AG04450 (cell line): ENCODE results near the gene DOC2B. TPM values are rescaled to one million over a fixed set of nuclear protein-coding genes. Genes with fewer than 3 reads are reported as not detected.
"Not testable (repeated sequence)": the region's sequence is repeated elsewhere in the genome, so short reads cannot be mapped to it uniquely, and the experiment has no call there.

Experiments
- CTCF ChIA-PET: fragments of 300-600, 350-600 bp; formaldehyde crosslinking; extraction: SDS; loops from one replicate; lab custom pipeline; 2022; ENCODE audit warnings: antibody characterized with exemption, inconsistent platforms; lab: Charles Lee
- POLR2A ChIA-PET: fragments of 350-600 bp; formaldehyde crosslinking; extraction: SDS; loops from one replicate; lab custom pipeline; 2021; ENCODE audit warnings: antibody characterized with exemption, inconsistent platforms; lab: Yijun Ruan, JAX
- DNase-seq: peaks from one replicate; pipeline ENCODE4 v3.0.0-alpha.2; 2011; ENCODE audit warnings: low read depth, low spot score
- H3K27ac ChIP-seq: one replicate; pipeline ENCODE4 v1.5.1; 2012; ENCODE audit warnings: low read depth, low read length, control low read depth
- H3K27me3 ChIP-seq: one replicate; pipeline ENCODE4 v1.6.0; 2012; ENCODE audit warnings: low read length; ENCODE audit not compliant: control insufficient read depth, insufficient read depth
- H3K4me3 ChIP-seq: 2 replicates; pipeline ENCODE4 v1.5.1; 2011; ENCODE audit warnings: mild to moderate bottlenecking, low read depth, low read length, control low read depth
- H3K9me3 ChIP-seq: 2 replicates; pipeline ENCODE4 v1.5.1; 2012; ENCODE audit warnings: low read length; ENCODE audit not compliant: control insufficient read depth, insufficient read depth
- polyA plus RNA-seq: library from polyadenylated mRNA; depleted of rRNA; stranded (reverse); fragments of >200 nt; gene quantifications from 2 replicates; pipeline ENCODE4 v1.2.3, GENCODE V29; 2011
- TF ChIP-seq, protein P1 (sequence below): IDR thresholded peaks from 2 replicates; pipeline ENCODE4 v1.5.1; 2011; ENCODE audit warnings: low read depth, low read length, control low read depth, inconsistent platforms

DOC2B gene
- polyA plus RNA-seq, 1 experiment, result not detected

- TF ChIP-seq, protein P1, sequence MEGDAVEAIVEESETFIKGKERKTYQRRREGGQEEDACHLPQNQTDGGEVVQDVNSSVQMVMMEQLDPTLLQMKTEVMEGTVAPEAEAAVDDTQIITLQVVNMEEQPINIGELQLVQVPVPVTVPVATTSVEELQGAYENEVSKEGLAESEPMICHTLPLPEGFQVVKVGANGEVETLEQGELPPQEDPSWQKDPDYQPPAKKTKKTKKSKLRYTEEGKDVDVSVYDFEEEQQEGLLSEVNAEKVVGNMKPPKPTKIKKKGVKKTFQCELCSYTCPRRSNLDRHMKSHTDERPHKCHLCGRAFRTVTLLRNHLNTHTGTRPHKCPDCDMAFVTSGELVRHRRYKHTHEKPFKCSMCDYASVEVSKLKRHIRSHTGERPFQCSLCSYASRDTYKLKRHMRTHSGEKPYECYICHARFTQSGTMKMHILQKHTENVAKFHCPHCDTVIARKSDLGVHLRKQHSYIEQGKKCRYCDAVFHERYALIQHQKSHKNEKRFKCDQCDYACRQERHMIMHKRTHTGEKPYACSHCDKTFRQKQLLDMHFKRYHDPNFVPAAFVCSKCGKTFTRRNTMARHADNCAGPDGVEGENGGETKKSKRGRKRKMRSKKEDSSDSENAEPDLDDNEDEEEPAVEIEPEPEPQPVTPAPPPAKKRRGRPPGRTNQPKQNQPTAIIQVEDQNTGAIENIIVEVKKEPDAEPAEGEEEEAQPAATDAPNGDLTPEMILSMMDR, result no peak
These were observed 46.6 kb upstream of the DOC2B start for GRCh38 chr17:227946-228615.

GRCh38 chr17:227078-227945 lies 45.9 kb upstream of the DOC2B start:
- Histone ChIP-seq H3K27me3 (peaks cover 20% of the 10 kb centered on the region), H3K27ac (no peak overlapping the region), H3K9me3 (peaks cover 3% of the 10 kb centered on the region; the same call in 1 of the 2 replicates), H3K4me3 (no peak overlapping the region)
- no peak for DNase-seq
- CTCF ChIA-PET, result no interaction called here
- TF ChIP-seq, protein P1, result no peak
- POLR2A ChIA-PET, result no interaction called here

More at GRCh38 chr17:227946-228615, 46.6 kb upstream of the DOC2B start:
- ChIA-PET CTCF (no interaction called here), POLR2A (no interaction called here)
- H3K27ac ChIP-seq, result no peak overlapping the region
- no peak overlapping the region for H3K4me3 ChIP-seq
- H3K9me3 ChIP-seq, result peaks cover 3% of the 10 kb centered on the region; the same call in 1 of the 2 replicates
- peaks cover 24% of the 10 kb centered on the region for H3K27me3 ChIP-seq
- no peak for DNase-seq

- no peak for DNase-seq
- CTCF ChIA-PET, result no interaction called here
- Histone ChIP-seq H3K4me3 (no peak overlapping the region), H3K9me3 (peaks cover 3% of the 10 kb centered on the region; the same call in 1 of the 2 replicates), H3K27ac (no peak overlapping the region), H3K27me3 (peaks cover 17% of the 10 kb centered on the region)
- TF ChIP-seq, protein P1, result no peak
- POLR2A ChIA-PET, result no interaction called here
These were observed 44.9 kb upstream of the DOC2B start for GRCh38 chr17:226108-227077.

- CTCF ChIA-PET, result no interaction called here
These were observed 44.1 kb upstream of the DOC2B start for GRCh38 chr17:225551-225950.

DNA sequence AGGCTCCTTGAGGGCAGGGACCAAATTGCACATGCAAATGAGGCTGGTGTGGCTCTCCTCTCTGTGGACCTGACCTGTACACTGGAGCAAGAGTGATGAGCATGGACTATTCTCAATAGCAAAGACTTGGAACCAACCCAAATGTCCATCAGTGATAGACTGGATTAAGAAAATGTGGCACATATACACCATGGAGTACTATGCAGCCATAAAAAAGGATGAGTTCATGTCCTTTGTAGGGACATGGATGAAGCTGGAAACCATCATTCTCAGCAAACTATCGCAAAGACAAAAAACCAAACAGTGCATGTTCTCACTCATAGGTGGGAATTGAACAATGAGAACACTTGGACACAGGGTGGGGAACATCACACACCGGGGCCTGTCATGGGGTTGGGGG lies 43.1 kb upstream of the DOC2B start:
- H3K9me3 ChIP-seq, H3K27ac ChIP-seq, POLR2A ChIA-PET, CTCF ChIA-PET, DNase-seq, H3K4me3 ChIP-seq: not testable (repeated sequence)
- peaks cover 13% of the 10 kb centered on the region for H3K27me3 ChIP-seq

More at GRCh38 chr17:225551-225950, 44.1 kb upstream of the DOC2B start:
- DNase-seq, result no peak
- H3K4me3 ChIP-seq, result no peak overlapping the region
- H3K27ac ChIP-seq, result no peak overlapping the region
- H3K27me3 ChIP-seq, result peaks cover 14% of the 10 kb centered on the region
- POLR2A ChIA-PET, result interaction anchor here (0.6 kb wide), 1 partner anchor 76 kb away, joined by 5 read pairs; no protein-coding TSS in a partner anchor
- H3K9me3 ChIP-seq, result peaks cover 3% of the 10 kb centered on the region; the same call in 1 of the 2 replicates
- TF ChIP-seq, protein P1, result no peak
